LoVo (cell line): ENCODE results near the gene AGAP3.

Source experiments
- DNase-seq: peaks from one replicate; pipeline ENCODE4 v3.0.0-alpha.2; 2016; ENCODE audit warnings: low spot score

Gene AGAP3

GRCh38 chr7:151088019-151088855 is 2.0 kb downstream of the AGAP3 start:
- no peak for DNase-seq

- DNase-seq: no peak
These were observed 2.8 kb downstream of the AGAP3 start for GRCh38 chr7:151088856-151089699.

DNA sequence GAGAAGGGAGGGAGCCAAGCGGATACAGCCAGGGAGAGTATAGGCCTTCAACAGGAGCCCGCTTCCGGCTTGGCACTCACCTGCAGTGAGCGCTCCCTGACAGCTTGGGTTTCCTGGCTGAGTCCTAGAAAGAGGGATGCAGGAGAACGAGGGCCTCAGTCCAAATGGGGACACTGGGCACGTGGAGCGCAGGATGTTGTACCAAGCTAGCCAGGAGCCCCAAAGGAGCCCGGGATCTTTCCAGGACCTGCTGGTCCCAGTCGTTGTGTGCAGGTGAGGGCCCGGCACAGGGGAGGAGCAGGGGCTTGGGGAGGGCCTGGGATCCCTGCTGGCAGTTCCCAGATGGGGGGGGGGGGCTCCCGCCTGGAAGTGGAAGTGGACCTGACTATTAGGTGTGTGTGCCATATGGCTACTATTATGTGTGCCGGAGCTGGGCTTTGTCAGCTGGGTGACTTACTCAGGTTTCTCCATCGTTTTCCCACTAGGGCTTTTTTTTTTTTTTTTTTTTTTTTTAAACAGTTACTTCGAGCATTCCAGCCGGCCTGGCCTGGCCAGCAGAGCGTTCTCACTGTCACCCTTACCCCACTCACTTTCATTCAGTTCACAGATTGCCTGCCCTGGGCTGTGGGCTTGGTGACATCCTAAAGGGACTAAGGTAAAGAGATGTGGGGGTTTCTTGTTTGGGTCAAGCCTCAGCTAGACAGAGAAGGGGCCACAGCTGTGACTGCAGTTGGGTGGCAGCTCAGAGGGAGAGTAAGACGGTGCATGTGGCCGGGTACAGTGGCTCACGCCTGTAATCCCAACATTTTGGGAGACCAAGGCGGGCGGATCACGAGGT is 3.8 kb downstream of the AGAP3 start:
- no peak for DNase-seq

- no peak for DNase-seq
These were observed 4.7 kb downstream of the AGAP3 start for GRCh38 chr7:151091003-151091402.

- DNase-seq: no peak
These were observed 5.2 kb downstream of the AGAP3 start for GRCh38 chr7:151091431-151091830.

DNA sequence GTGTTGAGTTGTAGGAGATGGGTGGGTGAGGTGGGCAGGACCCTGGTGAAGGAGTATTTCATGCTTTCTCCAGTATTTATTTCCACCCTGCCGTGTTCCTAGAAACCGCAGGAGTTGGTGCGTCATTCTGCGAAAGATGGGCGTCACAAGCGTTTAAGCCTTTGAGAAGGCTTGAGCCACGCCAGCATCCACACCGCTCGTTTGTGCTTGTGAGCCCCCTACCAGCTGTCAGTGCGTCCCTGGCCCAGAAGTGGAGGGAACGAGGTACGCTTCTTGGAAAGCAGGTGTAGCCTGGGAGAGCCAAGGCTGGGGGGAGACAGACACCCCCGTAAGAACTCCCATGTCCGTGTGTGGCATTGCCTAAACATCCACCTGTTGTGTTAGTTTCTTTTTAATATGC is 5.7 kb downstream of the AGAP3 start:
- DNase-seq: no peak

DNA sequence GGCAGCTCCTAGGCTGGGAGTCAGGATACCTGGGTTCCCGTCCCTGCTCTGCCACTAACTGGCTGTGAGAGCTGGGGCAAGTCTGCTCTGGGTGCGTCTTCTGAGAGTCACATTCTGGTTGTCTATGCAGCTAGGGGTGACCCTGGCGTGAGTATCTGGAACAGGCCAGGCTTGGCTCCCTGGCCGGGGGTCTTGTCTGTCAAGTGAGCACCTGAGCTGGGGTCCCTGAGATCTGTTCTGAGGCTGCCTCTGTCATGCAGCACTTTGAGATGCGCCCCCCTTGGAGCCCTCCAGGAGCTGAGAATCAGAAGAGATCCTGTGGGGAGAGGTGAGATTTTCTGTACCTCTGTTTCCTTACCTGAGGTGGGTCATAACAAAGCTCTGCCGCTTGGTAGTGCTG is 7.5 kb downstream of the AGAP3 start:
- DNase-seq: no peak

DNA sequence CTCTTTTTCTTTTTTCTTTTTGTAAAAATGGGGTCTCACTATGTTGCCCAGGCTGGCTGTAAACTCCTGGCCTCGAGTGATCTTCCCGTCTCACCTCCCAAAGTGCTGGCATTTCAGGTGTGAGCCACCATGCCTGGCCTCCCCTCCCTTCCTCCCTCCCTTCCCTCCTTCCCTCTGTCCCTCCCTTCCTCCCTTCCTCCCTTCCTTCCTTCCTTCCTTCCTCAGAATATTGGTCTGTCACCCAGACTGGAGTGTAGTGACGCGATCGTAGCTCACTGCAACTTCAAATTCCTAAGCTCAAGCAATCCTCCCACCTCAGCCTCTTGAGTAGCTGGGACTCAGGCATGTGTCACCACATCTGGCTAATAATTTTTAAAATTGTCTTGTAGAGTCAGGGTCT is 8.4 kb downstream of the AGAP3 start:
- no peak for DNase-seq

- no peak for DNase-seq
These were observed 9.0 kb downstream of the AGAP3 start for GRCh38 chr7:151095123-151095797.

- DNase-seq: no peak
These were observed 9.7 kb downstream of the AGAP3 start for GRCh38 chr7:151095828-151096475.

- DNase-seq: no peak
These were observed 13.4 kb downstream of the AGAP3 start for GRCh38 chr7:151099486-151100211.

- DNase-seq: no peak
These were observed 14.6 kb downstream of the AGAP3 start for GRCh38 chr7:151100921-151101320.

GRCh38 chr7:151101621-151102396 is 15.5 kb downstream of the AGAP3 start:
- no peak for DNase-seq

- no peak for DNase-seq
These were observed 16.7 kb downstream of the AGAP3 start for GRCh38 chr7:151102991-151103390.

GRCh38 chr7:151103973-151104372 is 17.7 kb downstream of the AGAP3 start:
- DNase-seq: no peak

DNA sequence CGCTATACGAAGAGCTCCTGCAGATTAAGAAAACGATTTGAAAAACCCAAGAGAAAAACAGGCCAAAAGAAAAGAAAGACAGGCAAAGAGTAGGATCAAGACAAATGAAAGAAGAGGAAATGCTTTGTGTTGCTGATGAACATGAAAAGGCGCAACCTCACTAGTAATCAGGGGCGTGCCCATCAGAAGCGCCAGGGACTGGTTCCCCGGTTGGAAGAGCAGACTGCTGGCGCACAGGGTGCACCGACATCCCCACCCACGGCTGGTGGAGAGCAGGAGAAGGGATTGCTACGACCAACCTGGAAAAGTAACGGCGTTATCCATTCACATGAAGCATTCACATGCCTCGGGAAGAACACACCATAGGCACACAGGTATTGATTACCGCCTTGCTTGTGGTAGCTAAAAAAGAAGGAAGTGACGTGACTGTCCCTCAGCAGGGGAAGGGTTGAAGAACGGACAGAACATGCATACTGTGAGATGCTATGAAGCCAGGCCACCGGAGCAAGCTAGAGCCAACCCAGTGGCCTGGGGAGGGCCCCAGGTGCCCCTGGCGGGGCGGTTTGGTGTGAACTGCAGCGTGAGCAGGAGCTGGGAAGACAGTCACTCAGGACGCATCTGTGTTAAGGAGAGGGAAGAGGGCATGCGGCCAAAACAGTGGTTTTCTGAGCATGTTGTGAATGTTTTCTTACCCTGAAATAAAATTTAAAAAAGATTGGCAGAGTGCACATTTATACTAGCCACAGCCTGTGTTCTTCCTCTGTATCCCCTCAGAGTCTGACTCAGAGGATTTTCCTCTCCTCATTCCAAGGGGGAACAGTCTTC is 18.3 kb downstream of the AGAP3 start:
- no peak for DNase-seq

DNA sequence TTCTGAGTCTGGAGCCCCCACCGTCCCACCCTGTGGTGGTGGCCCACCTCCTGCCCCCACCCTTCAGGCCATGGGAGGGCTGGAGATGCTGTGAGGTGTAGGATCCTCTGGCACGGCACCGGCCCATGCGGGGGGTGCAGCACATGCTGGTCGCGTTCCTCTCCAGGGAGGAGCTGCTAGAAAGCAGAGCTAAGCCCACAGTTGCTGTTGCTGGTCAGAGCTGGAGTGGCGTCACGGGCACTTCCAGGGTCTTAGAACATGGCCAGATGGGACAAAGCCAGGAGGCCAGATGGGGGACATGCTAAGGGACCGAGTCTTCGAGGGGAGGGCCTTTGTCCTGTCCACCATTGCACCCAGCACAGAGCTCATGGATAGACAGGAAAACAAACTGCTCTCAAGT is 21.6 kb downstream of the AGAP3 start:
- DNase-seq: no peak

DNA sequence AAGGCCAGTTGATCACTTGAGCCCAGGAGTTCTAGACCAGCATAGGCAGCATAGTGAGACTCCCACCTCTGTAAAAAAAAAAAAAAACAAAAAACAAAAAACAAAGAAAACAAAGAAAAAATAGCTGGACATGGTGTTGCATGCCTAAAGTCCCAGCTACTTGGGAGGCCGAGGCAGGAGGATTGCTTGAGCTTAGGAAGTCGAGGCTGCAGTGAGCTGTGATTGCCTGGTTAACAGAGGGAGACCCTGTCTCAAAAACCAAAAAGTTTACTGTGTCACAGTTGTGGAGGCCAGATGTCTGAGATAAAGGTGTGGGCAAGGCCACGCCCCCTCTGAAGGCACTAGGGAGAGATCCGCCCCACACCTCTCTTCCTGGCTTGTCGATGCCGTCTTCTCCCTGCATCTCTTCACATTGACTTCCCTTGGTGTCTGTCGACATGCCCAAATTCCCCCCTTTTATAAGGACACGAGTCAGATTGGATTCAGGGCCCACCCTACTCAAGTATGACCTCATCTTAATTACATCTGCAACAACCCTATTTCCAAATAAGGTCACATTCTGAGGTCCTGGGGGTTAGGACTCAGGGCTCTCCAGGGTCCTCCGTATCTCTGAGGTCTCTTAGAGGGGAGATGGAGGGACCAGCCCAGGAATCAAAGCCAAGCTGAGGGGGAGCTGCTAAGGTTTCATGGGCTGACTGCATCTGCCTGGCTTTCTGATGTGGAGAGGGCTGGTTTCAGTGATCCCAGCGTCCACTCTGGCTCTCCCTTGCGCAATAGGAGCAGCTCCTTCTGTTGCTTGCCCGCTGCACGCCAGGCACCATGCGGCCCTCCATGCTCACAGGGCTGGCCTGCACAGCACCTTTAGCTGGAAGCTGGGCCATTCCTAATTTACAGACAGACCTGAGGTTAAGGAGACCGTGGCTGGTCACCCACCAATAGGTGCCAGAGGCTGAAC is 23.1 kb downstream of the AGAP3 start:
- no peak for DNase-seq
